GM21576 (cell line): Measurements from ENCODE around the gene ZDHHC13.
"Not testable (repeated sequence)": the region's sequence is repeated elsewhere in the genome, so short reads cannot be mapped to it uniquely, and the experiment has no call there.

Experiments
- ATAC-seq: cut with Tn5 transposase; IDR thresholded peaks from one replicate; pipeline ENCODE4 v1.9.1; 2021; ENCODE audit warnings: mild to moderate bottlenecking, moderate library complexity; ENCODE audit not compliant: unreplicated experiment

The ZDHHC13 gene

GRCh38 chr11:19099093-19099492, 17.9 kb upstream of the ZDHHC13 start:
- ATAC-seq, result no peak

GRCh38 chr11:19100885-19101284, 16.1 kb upstream of the ZDHHC13 start:
- no peak for ATAC-seq

GRCh38 chr11:19101796-19102520, 15.0 kb upstream of the ZDHHC13 start:
- ATAC-seq, result no peak

GRCh38 chr11:19102521-19102900, 14.5 kb upstream of the ZDHHC13 start:
- ATAC-seq, result no peak

GRCh38 chr11:19105011-19105410, 12.0 kb upstream of the ZDHHC13 start:
- ATAC-seq, result no peak

GRCh38 chr11:19107125-19107524, 9.8 kb upstream of the ZDHHC13 start:
- ATAC-seq, result no peak

GRCh38 chr11:19110295-19110694, 6.7 kb upstream of the ZDHHC13 start:
- ATAC-seq, result no peak

GRCh38 chr11:19111809-19112208, 5.2 kb upstream of the ZDHHC13 start:
- no peak for ATAC-seq

GRCh38 chr11:19116276-19116970, 545 bp upstream of the ZDHHC13 start:
- ATAC-seq, result no peak

GRCh38 chr11:19117760-19118097, 761 bp downstream of the ZDHHC13 start:
- no peak for ATAC-seq

- no peak for ATAC-seq
These were observed 4.7 kb downstream of the ZDHHC13 start for GRCh38 chr11:19121646-19122045.

- no peak for ATAC-seq
These were observed 6.1 kb downstream of the ZDHHC13 start for GRCh38 chr11:19122960-19123615.

- not testable (repeated sequence) for ATAC-seq
These were observed 9.8 kb downstream of the ZDHHC13 start for GRCh38 chr11:19126562-19127325.

GRCh38 chr11:19134004-19134403, 17.0 kb downstream of the ZDHHC13 start:
- ATAC-seq, result no peak

GRCh38 chr11:19136884-19137283, 19.9 kb downstream of the ZDHHC13 start:
- not testable (repeated sequence) for ATAC-seq

- no peak for ATAC-seq
These were observed 28.4 kb downstream of the ZDHHC13 start for GRCh38 chr11:19145319-19145718.

- no peak for ATAC-seq
These were observed 39.9 kb downstream of the ZDHHC13 start for GRCh38 chr11:19156892-19157291.

- no peak for ATAC-seq
These were observed 43.9 kb downstream of the ZDHHC13 start for GRCh38 chr11:19160847-19161246.

GRCh38 chr11:19161651-19162050, 44.7 kb downstream of the ZDHHC13 start:
- ATAC-seq, result no peak

GRCh38 chr11:19162951-19163505, 46.1 kb downstream of the ZDHHC13 start:
- no peak for ATAC-seq

GRCh38 chr11:19163617-19164016, 46.6 kb downstream of the ZDHHC13 start:
- ATAC-seq, result no peak
